Endothelial cell of umbilical vein (primary cell): Measurements from ENCODE around the gene PPP1R16B. TPM values are rescaled to one million over a fixed set of nuclear protein-coding genes. Genes with fewer than 3 reads are reported as not detected.

Source experiments
- BruUV-seq: library from RNA; stranded (reverse); fragments of 400-500 nt; replicated peaks from 2 replicates; lab custom pipeline; 2021; lab: Mats Ljungman, UMichigan
- CTCF ChIA-PET: fragments of 300-600, 350-600 bp; sonication (Branson Sonifier 250); formaldehyde crosslinking; loops from one replicate; lab custom pipeline; 2021; ENCODE audit warnings: antibody characterized with exemption, inconsistent platforms; lab: Charles Lee
- POLR2A ChIA-PET: fragments of 300-600, 350-600 bp; sonication (Branson Sonifier 250); formaldehyde crosslinking; loops from one replicate; lab custom pipeline; 2021; ENCODE audit warnings: antibody characterized with exemption, inconsistent platforms; lab: Charles Lee
- DNase-seq: peaks from one replicate; pipeline ENCODE4 v3.0.0-alpha.2; 2011; ENCODE audit warnings: low read depth, low spot score
- FAIRE-seq: peaks from 2 replicates; lab custom pipeline; 2011; peaks lifted over from hg19 to GRCh38; lab: Jason Lieb, UNC
- H2AFZ ChIP-seq: 2 replicates; pipeline ENCODE4 v1.6.0; 2012; ENCODE audit warnings: low read depth, low read length, control low read depth, inconsistent platforms
- H3K27ac ChIP-seq: 2 replicates; pipeline ENCODE4 v1.5.1; 2011; ENCODE audit warnings: low read depth, mild to moderate bottlenecking, control low read depth, low read length, moderate library complexity; ENCODE audit not compliant: insufficient read depth
- H3K27me3 ChIP-seq, 2 experiments: 2 replicates each; pipeline versions ENCODE4 v1.6.0 to v1.6.1; 2011; ENCODE audit warnings: low read length in 2 of 2, mixed read lengths in 1 of 2; ENCODE audit not compliant: control insufficient read depth in 2 of 2, insufficient read depth in 2 of 2
- H3K36me3 ChIP-seq, 2 experiments: 2 replicates in 1 of 2; 3 replicates in 1 of 2; pipeline ENCODE4 v1.5.1; 2011; ENCODE audit warnings: low read length in 2 of 2, mild to moderate bottlenecking in 1 of 2, moderate library complexity in 1 of 2; ENCODE audit not compliant: control insufficient read depth in 2 of 2, insufficient read depth in 2 of 2; ENCODE audit errors: extremely low read depth in 1 of 2
- H3K4me1 ChIP-seq: 3 replicates; pipeline ENCODE4 v1.5.1; 2011; ENCODE audit warnings: mild to moderate bottlenecking, low read length; ENCODE audit not compliant: control insufficient read depth, insufficient read depth; ENCODE audit errors: extremely low read depth
- H3K4me2 ChIP-seq: 2 replicates; pipeline ENCODE4 v1.6.1; 2011; ENCODE audit warnings: low read length, control low read depth, mixed read lengths; ENCODE audit not compliant: insufficient read depth
- H3K4me3 ChIP-seq, 3 experiments: fragments of 200-600 bp in 1 of 3; sonication (generic), shearing (Covaris generic) in 1 of 3; replicated peaks in 1 of 3; 2 replicates each; pipeline ENCODE4 v1.5.1; 2011 to 2016; ENCODE audit warnings: control low read depth in 3 of 3, low read length in 3 of 3, mild to moderate bottlenecking in 2 of 3, inconsistent platforms in 1 of 3, low read depth in 1 of 3, moderate library complexity in 1 of 3; ENCODE audit not compliant: insufficient read depth in 1 of 3
- H3K79me2 ChIP-seq: 2 replicates; pipeline ENCODE4 v1.6.0; 2012; ENCODE audit warnings: low read length, inconsistent platforms; ENCODE audit not compliant: control insufficient read depth, insufficient read depth
- H3K9ac ChIP-seq: replicated peaks from 2 replicates; pipeline ENCODE3; 2011; ENCODE audit warnings: low read length, control low read depth; ENCODE audit not compliant: insufficient read depth; ENCODE audit errors: extremely low read depth
- H3K9me1 ChIP-seq: replicated peaks from 3 replicates; pipeline ENCODE4 v1.6.0; 2011; ENCODE audit warnings: mild to moderate bottlenecking, low read length; ENCODE audit not compliant: control insufficient read depth, insufficient read depth; ENCODE audit errors: extremely low read depth
- H3K9me3 ChIP-seq: replicated peaks from 2 replicates; pipeline ENCODE4 v1.5.1; 2012; ENCODE audit warnings: low read length, inconsistent platforms; ENCODE audit not compliant: control insufficient read depth, insufficient read depth
- H4K20me1 ChIP-seq: replicated peaks from 2 replicates; pipeline ENCODE3; 2011; ENCODE audit warnings: mild to moderate bottlenecking, low read length; ENCODE audit not compliant: control insufficient read depth, insufficient read depth; ENCODE audit errors: extremely low read depth
- CTCF ChIP-seq, 2 donors: IDR thresholded peaks; 1 replicate in 1 of 2; 2 replicates in 1 of 2; pipeline ENCODE4 v1.5.1; 2011; ENCODE audit warnings: low read length in 2 of 2, mild to moderate bottlenecking in 2 of 2, moderate library complexity in 2 of 2, control low read depth in 1 of 2, inconsistent platforms in 1 of 2, low read depth in 1 of 2; ENCODE audit not compliant: insufficient read depth in 1 of 2; ENCODE audit errors: extremely low read depth in 1 of 2
- FOS ChIP-seq: IDR thresholded peaks from 2 replicates; pipeline ENCODE4 v1.6.1; 2011; ENCODE audit warnings: mild to moderate bottlenecking, low read length, moderate library complexity, borderline replicate concordance; ENCODE audit not compliant: insufficient read depth
- JUN ChIP-seq: IDR thresholded peaks from 2 replicates; pipeline ENCODE4 v1.6.1; 2011; ENCODE audit warnings: borderline replicate concordance, low read depth; ENCODE audit not compliant: insufficient read length, insufficient read depth
- MYC ChIP-seq: IDR thresholded peaks from one replicate; pipeline ENCODE4 v1.6.1; 2011; ENCODE audit warnings: mild to moderate bottlenecking, low read depth, low read length
- POLR2A ChIP-seq: IDR thresholded peaks from 2 replicates; pipeline ENCODE4 v1.6.1; 2012; ENCODE audit warnings: low read depth, mild to moderate bottlenecking, control low read depth, low read length
- POLR2AphosphoS5 ChIP-seq: IDR thresholded peaks from 2 replicates; pipeline ENCODE4 v1.6.1; 2012; ENCODE audit warnings: low read depth, mild to moderate bottlenecking, control low read depth, low read length, moderate library complexity; ENCODE audit not compliant: insufficient read depth
- dilution Hi-C: fragments of 300-500 bp; cut with MboI; formaldehyde crosslinking; loops from one replicate; pipeline ENCODE4 v1.15.0; 2019; ENCODE audit warnings: low sequenced_read_pairs; ENCODE audit not compliant: extremely low pct_ligation_motif_present
- intact Hi-C: fragments of 100-400 bp; cut with micrococcal nuclease; formaldehyde crosslinking; loops from one replicate; pipeline ENCODE4 v1.10.0; 2022
- polyA plus RNA-seq, 4 experiments: library from polyadenylated mRNA; depleted of rRNA in 3 of 4; stranded (reverse) in 3 of 4; unstranded in 1 of 4; fragments of >200 nt; gene quantifications; 2 replicates each; pipeline versions ENCODE4 v1.2.1 to v1.2.3, GENCODE V29; 2011 to 2012; ENCODE audit warnings: missing spikeins in 1 of 4
- total RNA-seq: library from RNA; stranded (reverse); gene quantifications from 2 replicates; pipeline ENCODE4 v1.2.3, GENCODE V29; 2021

PPP1R16B gene
- total and polyA plus RNA-seq, 2 donors (not counting 3 experiments of a cell fraction or from before 2014, with no cell fraction given), result 34.7 to 68.1 TPM

- Histone ChIP-seq H2AFZ (no peak overlapping the region), H3K9me1 (no peaks in the 10 kb centered on the region), H3K4me3 (no peak overlapping the region), H3K4me1 (peaks cover 6% of the 10 kb centered on the region), H4K20me1 (no peaks in the 10 kb centered on the region), H3K27me3 (no peaks in the 10 kb centered on the region), H3K4me2 (no peak overlapping the region), H3K27ac (no peak overlapping the region), H3K9me3 (no peaks in the 10 kb centered on the region), H3K36me3 (peaks cover 0 to 4% of the 10 kb centered on the region in 2 experiments), H3K79me2 (no peaks in the 10 kb centered on the region), H3K9ac (no peak overlapping the region)
- dilution Hi-C loops (no loop called here), intact Hi-C loops (no loop called here)
- BruUV-seq, result no TSS peak
- FAIRE-seq (no peak), DNase-seq (no peak)
- TF ChIP-seq POLR2AphosphoS5 (no peak), MYC (no peak), CTCF (IDR thresholded peaks at IDR 0.05; ENCODE audit: extremely low read depth in 1 of 2, insufficient read depth in 1 of 2, low read depth in 1 of 2, low read length in 2 of 2) (no peak), POLR2A (no peak), JUN (no peak), FOS (no peak)
- ChIA-PET POLR2A (interaction anchor here (0.9 kb wide), 1 partner anchor 12 kb away, joined by 3 read pairs; no protein-coding TSS in a partner anchor), CTCF (interaction anchor here (0.9 to 1.9 kb wide), 5 partner anchors 8 to 250 kb away, joined by 3 to 17 read pairs (median 3); partner anchors contain the start of genes FAM83D and PPP1R16B)
Measured at GRCh38 chr20:38883081-38883980, 77.8 kb downstream of the PPP1R16B start.
